HepG2 (cell line): ENCODE data around the gene NSL1. TPM values are rescaled to one million over a fixed set of nuclear protein-coding genes. Genes with fewer than 3 reads are reported as not detected.

ENCODE experiments used
- ATAD3A ChIP-seq: sonication (generic); formaldehyde crosslinking; IDR thresholded peaks from 2 replicates; pipeline ENCODE4 v1.4.0; 2020; ENCODE audit warnings: missing genetic modification reagents
- FOXA1 ChIP-seq, 2 experiments: fragments of 450-650 bp in 1 of 2; sonication (generic) in 1 of 2; formaldehyde crosslinking in 1 of 2; IDR thresholded peaks; 2 replicates each; pipeline versions ENCODE4 v1.4.0 to v1.6.1; 2016 to 2020; ENCODE audit warnings: missing genetic modification reagents in 1 of 2
- HDAC1 ChIP-seq: sonication (generic); formaldehyde crosslinking; IDR thresholded peaks from 2 replicates; pipeline ENCODE4 v1.5.1; 2020; ENCODE audit warnings: mild to moderate bottlenecking, missing genetic modification reagents
- HOXD1 ChIP-seq: sonication (generic); formaldehyde crosslinking; IDR thresholded peaks from 2 replicates; pipeline ENCODE4 v1.5.0; 2020; ENCODE audit warnings: missing genetic modification reagents
- IKZF1 ChIP-seq: fragments of 450-650 bp; IDR thresholded peaks from 2 replicates; pipeline ENCODE4 v1.7.1; 2016
- MTF1 ChIP-seq: sonication (generic); formaldehyde crosslinking; IDR thresholded peaks from 2 replicates; pipeline ENCODE4 v1.5.0; 2020; ENCODE audit warnings: missing genetic modification reagents
- PAXIP1 ChIP-seq: sonication (generic); formaldehyde crosslinking; conservative IDR thresholded peaks from 2 replicates; pipeline ENCODE4 v1.4.0; 2020; ENCODE audit warnings: mild to moderate bottlenecking, missing genetic modification reagents, moderate library complexity
- PCBP1 ChIP-seq: fragments of 200-400 bp; formaldehyde crosslinking; IDR thresholded peaks from 2 replicates; pipeline ENCODE4 v1.6.1; 2017; ENCODE audit warnings: mild to moderate bottlenecking, low read depth, low read length, borderline replicate concordance
- POLR2AphosphoS5 ChIP-seq: IDR thresholded peaks from 2 replicates; pipeline ENCODE4 v1.6.1; 2012; ENCODE audit warnings: low read depth, low read length
- RXRA ChIP-seq: sonication (generic); formaldehyde crosslinking; IDR thresholded peaks from 2 replicates; pipeline ENCODE4 v1.5.1; 2020; ENCODE audit warnings: missing genetic modification reagents
- YEATS2 ChIP-seq: sonication (generic); formaldehyde crosslinking; IDR thresholded peaks from 2 replicates; pipeline ENCODE4 v1.4.0; 2020; ENCODE audit warnings: missing genetic modification reagents, borderline replicate concordance
- ZMYM3 ChIP-seq: sonication (generic); formaldehyde crosslinking; IDR thresholded peaks from 2 replicates; pipeline ENCODE4 v1.5.1; 2020; ENCODE audit warnings: mild to moderate bottlenecking, missing genetic modification reagents
- ZNF124 ChIP-seq: sonication (generic); formaldehyde crosslinking; IDR thresholded peaks from 2 replicates; pipeline ENCODE4 v1.4.0; 2020; ENCODE audit warnings: missing genetic modification reagents
- ZNF646 ChIP-seq: sonication (generic); formaldehyde crosslinking; IDR thresholded peaks from 2 replicates; pipeline ENCODE4 v1.9.0; 2021; ENCODE audit warnings: mild to moderate bottlenecking, missing genetic modification reagents
- polyA plus RNA-seq, 8 experiments: library from polyadenylated mRNA; depleted of rRNA in 3 of 8; stranded (reverse) in 7 of 8; unstranded in 1 of 8; fragments of >200 nt; fragmentation: Illumina TruSeq in 4 of 8; extraction: Trizol in 4 of 8; gene quantifications; 2 replicates each; pipeline versions ENCODE4 v1.2.1 to v1.2.3, GENCODE V29; 2011 to 2016; ENCODE audit warnings: low read depth in 4 of 8, missing spikeins in 1 of 8, mixed read lengths in 1 of 8; ENCODE audit not compliant: insufficient read depth in 1 of 8
- total RNA-seq, 5 experiments: library from RNA; depleted of rRNA; stranded (reverse); fragments of >200 nt; fragmentation: Illumina TruSeq; extraction: Trizol; gene quantifications; 2 replicates each; pipeline ENCODE4 v1.2.3, GENCODE V29; 2016; ENCODE audit warnings: low read depth in 1 of 5
- TF ChIP-seq, protein P1 (sequence below): sonication (generic); formaldehyde crosslinking; IDR thresholded peaks from 2 replicates; pipeline ENCODE4 v1.4.0; 2020; ENCODE audit warnings: mild to moderate bottlenecking, missing genetic modification reagents
- TF ChIP-seq, protein P2 (sequence below): sonication (generic); formaldehyde crosslinking; IDR thresholded peaks from 2 replicates; pipeline ENCODE4 v1.8.0; 2022; ENCODE audit warnings: mild to moderate bottlenecking, missing genetic modification reagents

Gene NSL1
- total and polyA plus RNA-seq, 2 of the 13 experiments (the other 11 are each of a cell fraction or from before 2014, with no cell fraction given), result 34.5 to 77.4 TPM

GRCh38 chr1:212721388-212722247 is 70.0 kb downstream of the NSL1 start (continued):
- TF ChIP-seq PAXIP1 (peak; percentile 91), ZMYM3 (CRISPR knock-in tag) (peak; percentile 41; the same call in 1 of the 2 replicates), MTF1 (CRISPR knock-in tag) (no peak), HOXD1 (CRISPR knock-in tag) (no peak), RXRA (CRISPR knock-in tag) (no peak; the same call in 1 of the 2 replicates), ZNF646 (CRISPR knock-in tag) (no peak), ZNF124 (CRISPR knock-in tag) (no peak), FOXA1 (IDR thresholded peaks at IDR 0.05) (no peak), FOXA1 (CRISPR knock-in tag; IDR thresholded peaks at IDR 0.05) (peak; percentile 47; the same call in 1 of the 2 replicates), PCBP1 (no peak), POLR2AphosphoS5 (no peak), YEATS2 (CRISPR knock-in tag) (peak; percentile 58; the same call in 1 of the 2 replicates), IKZF1 (no peak), HDAC1 (CRISPR knock-in tag) (no peak), ATAD3A (CRISPR knock-in tag) (no peak)
- TF ChIP-seq, protein P1, sequence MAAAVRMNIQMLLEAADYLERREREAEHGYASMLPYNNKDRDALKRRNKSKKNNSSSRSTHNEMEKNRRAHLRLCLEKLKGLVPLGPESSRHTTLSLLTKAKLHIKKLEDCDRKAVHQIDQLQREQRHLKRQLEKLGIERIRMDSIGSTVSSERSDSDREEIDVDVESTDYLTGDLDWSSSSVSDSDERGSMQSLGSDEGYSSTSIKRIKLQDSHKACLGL, result no peak
- TF ChIP-seq, protein P2, sequence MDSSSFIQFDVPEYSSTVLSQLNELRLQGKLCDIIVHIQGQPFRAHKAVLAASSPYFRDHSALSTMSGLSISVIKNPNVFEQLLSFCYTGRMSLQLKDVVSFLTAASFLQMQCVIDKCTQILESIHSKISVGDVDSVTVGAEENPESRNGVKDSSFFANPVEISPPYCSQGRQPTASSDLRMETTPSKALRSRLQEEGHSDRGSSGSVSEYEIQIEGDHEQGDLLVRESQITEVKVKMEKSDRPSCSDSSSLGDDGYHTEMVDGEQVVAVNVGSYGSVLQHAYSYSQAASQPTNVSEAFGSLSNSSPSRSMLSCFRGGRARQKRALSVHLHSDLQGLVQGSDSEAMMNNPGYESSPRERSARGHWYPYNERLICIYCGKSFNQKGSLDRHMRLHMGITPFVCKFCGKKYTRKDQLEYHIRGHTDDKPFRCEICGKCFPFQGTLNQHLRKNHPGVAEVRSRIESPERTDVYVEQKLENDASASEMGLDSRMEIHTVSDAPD (CRISPR knock-in tag), result peak; percentile 69; the same call in 1 of the 2 replicates
